HUDEP-2 (cell line): Measurements from ENCODE around the gene KIAA1958.

Experiments
- DNase-seq, 76 experiments: peaks; one replicate each; lab custom pipeline; 2025; ENCODE audit not compliant: unreplicated experiment in 76 of 76; lab: John Stamatoyannopoulos, UW

Gene KIAA1958

DNA sequence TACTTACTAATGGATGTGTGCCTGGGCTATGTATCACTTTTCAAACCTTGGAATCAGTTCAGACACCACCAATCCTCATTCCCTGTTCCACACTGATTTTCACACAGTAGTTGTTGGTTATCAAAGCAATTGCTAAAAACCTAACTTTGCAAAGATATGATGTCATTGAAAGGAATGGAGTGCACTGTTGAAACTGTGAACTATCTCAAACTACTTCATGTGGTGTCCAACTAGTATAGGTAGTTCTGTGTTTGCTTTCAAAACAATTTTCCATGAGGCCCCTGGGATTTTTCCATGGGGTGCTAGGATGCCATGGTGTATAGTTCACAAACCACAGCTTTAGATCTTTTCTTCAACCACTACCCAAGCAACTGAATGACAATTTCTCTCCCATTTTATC, 213.5 kb downstream of the KIAA1958 start:
- no peak for DNase-seq

GRCh38 chr9:112703304-112703703, 216.7 kb downstream of the KIAA1958 start:
- DNase-seq = no peak

- DNase-seq = no peak
Measured at GRCh38 chr9:112705768-112706427, 219.3 kb downstream of the KIAA1958 start.

- DNase-seq = peak in 1 of 76 experiments; percentile 1
Measured at GRCh38 chr9:112711050-112711689, 224.5 kb downstream of the KIAA1958 start.

- DNase-seq = no peak
Measured at GRCh38 chr9:112712678-112713077, 226.1 kb downstream of the KIAA1958 start.

DNA sequence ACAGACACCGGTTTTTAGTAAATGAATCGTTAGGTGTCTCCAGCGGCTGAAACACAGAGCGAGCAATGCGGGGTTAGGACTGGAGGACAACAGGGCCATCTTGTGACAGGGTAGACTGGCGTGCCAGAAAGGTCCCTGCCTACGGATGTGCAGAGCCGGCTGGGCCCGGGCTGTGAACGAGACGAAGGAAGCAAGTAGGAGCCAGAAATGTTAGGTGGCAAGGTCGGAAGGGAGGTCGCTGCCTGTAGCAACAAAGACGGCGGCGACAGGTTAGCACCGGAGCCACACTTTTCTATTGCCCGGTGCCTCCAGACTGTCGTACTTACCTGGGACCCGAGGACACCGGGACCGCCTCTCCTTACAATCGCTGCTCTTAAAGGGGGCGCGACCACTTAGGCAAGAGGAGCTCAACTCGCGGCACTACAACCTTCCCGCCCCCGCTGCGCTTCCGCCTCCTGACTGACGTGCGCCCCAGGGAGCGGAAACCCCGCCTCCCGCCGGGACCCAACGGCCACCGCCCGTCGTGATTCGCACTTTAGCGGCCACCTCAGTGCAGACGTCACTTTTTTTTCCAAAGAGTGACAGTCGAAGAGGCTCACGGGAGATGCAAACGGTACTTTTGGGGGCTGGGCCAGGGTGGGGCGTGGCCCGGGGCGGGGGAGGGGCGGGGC, 231.2 kb downstream of the KIAA1958 start, which contains the start of gene INIP:
TSS of gene INIP (minus strand) at position 457 of the 671 bp plus-strand sequence. CDS start 1,632 bp downstream, outside the sequence.
- DNase-seq = peak; percentile 3 to 98 (median 92)
